ENCODE measurements around the gene GOPC.

GOPC gene

DNA sequence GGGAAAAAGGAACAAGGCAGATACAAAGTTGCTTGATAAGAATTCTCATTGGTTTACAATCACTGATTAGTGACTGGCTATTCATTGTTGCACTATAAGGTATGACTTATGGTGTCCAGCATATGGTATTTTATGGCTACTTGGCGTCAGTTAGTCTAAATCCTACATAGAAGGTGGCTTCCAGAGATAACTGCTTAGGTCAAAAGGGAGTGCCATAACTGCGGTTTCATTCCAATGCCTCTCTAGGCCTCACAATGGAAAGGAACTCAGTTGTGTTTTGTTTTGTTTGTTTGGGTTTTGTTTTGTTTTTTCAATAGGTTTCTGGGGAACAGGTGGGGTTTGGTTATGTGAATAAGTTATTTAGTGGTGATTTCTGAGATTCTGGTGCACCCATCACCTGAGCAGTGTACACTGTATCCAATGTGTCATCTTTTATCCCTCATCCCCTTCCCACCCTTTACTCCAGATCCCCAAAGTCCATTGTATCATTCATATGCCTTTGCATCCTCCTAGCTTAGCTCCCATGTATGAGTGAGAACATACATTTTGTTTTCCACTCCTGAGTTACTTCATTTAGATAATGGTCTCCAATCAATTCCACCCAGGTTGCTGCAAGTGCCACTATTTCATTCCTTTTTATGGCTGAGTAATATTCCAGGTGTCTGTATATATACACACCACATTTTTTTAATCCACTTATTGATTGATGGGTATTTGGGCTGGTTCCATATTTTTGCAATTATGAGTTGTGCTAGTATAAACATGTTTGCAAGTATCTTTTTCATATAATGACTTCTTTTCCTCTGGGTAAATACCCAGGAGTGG is 7.0 kb downstream of the GOPC start:
- DNase-seq: no peak

DNA sequence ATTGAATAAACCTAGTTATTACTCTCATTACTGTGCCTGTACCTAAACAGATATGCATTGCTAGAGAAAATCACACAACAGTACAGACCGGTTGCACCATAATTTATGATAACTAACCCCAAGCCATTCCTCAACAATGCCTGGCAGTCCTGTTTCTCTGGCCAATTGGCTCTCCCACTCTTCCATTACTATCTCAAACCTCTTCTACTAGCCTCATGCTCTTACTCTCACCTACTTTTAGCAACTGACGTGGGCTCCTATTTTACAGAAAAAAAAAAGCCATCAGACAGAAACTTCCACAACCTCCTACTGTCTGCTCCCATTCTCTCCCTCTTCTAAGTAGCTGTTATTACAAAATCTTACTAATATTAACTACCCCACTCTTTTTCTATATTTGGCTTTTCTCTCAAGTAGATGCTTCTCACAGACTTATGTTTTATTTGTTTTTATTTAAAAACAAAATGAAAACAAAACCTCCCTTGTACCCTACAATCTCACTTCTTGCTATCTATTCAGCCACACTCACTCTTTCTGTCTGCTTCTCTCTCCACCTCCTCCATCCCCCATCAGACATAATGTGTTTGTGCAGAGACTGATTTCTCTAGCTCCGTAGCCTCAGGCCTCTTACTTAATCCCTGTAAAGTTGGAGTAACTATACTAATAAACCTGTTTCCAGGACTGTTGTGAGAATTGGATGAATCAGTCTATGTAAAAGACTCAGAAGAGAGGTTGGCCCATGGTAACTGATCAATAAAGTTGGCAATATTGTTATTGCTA is 9.1 kb downstream of the GOPC start:
- no peak for DNase-seq

DNA sequence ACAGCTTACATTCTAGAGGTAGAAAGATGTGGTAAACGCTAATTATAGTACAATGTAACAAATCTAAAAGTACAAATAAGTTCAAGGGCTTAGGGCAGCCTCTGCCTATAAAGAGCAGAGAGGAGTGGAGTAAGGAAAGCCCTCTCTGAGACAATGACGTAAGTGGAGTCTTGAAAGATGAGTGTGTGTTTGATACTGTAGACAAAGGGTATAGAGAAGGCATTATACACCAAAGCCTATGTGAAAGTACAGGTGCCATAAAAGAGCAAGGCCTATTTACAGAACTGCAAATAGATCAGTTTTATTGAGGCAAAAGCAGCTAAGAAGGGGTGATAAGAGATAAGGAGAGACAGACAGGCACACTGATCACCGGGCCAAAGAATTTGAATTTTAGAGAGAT is 10.9 kb downstream of the GOPC start:
- DNase-seq: no peak

DNA sequence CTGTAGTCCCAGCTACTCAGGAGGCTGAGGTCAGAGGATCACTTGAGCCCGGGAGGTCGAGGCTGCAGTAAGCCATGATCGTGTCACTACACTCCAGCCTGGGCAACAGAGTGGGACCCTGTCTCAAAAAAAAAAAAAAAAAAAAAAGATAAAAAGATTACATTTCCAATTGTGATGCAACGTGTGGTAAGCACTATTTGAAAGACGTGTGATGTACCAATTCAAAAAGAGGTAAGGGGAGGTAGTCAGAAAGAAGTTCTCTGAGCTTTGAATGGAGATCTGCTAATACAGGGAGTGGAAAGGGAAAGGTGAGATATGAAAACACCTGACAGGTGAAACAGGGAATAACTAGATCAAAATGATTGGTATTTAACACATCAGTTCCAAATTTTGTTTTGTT is 11.9 kb downstream of the GOPC start:
- DNase-seq: no peak

DNA sequence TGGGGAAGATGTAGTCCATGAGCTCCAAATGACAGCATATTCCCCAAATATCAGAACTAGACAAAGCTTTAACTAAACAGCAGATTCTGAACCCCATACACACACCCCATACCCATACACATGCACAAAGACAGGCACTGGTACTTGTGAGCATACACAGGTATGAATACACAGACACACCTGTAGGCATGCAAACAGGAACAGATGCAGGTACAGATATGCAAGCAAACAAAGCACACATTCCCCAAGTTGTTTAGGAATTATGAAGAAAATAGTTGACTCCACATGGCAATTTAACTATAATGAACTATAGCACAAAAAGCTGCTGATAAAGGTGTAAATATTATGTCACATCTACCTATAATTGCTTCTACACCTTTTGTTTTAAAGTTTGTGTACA is 16.7 kb downstream of the GOPC start:
- DNase-seq: no peak

DNA sequence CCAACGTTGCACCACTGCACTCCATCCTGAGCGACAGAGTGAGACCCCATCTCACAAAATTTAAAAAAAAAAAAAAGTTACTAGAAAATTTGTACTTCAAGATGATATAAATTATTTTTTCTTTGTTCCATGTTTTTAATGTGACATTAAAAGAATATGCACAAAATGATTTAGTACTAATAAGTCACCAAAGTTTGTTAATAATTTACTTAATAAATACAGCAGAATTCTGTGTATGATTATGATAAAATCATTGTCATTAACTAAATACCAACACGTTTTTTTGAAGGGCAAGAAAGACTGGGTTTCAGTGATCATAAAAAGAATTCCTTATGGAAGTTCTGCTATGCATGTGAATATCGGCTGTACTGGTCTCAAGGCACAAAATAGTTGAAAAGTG is 28.1 kb downstream of the GOPC start:
- no peak for DNase-seq

DNA sequence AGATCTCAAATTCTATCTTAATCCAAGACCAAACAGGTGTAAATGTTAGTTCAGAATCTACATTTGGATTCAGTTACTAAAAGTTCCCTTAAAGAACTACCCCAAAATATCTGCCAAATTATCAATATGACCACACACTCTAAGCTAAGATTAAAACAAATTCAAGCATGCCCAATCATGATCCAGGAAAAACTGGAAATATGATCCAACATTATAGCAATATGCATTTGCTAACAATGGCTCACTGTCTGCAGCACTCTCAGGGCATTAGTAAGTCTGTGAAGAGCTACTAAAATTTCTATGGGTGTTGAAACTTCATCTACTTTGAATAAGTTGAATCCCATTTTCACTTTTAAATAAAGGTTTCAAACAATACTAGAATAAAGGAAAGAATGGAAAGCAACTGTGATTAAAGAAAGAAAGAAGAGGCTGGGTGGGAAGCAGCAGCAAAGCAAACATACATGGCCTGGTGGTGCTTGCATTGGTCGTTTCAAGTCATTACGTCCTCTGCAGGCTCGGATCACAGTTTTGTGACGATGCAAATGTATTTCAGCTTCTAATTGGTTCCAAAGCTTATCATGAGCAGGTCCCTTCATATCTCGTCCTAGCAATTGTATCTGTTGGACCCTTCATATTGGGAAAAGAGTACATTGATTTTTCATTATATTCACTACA is 29.2 kb downstream of the GOPC start:
- no peak for DNase-seq

DNA sequence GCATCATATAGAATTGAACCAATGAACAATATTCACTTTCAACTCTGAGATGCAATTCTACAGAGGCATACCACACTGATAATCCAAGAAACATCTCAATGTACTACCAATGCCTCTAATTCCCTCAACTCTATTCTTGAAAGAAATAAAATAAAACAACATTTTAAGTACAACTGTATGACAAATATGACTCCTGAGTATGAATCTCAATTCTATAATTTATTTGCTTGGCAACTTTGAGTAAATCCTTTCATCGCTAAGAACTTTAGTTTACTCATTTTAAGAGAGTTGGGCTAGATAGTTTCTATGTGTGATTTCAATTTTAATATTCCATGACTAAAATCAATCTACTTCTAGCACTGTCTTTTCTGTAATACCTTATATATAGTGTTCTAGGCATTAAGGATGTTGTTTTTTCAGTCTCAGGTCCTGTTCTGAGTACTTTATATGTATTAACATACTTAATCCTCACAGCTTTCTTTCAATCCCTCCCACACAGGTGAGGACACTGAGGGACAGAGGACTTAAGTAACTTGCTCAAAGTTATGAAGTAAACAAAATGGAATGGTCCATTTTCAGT is 33.4 kb downstream of the GOPC start:
- no peak for DNase-seq

DNA sequence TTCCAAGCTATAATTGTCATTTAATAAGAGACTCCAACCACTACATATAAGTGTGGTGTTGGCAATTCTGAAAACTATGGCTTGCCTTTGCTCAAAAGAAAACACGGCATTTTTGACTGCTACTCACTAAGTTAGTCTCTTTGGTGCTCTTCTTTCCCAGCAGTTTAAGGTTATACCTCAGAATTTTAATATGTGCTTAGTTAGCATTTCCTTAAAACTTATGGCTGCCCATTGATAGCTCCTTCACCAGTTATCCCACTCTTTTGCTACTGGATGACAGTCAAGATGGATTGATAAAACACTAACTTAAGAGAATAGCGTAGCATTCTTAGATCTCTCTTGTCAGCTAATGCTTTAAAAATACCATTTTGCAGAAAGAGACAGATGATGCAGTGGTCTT is 34.1 kb downstream of the GOPC start:
- DNase-seq: no peak

DNA sequence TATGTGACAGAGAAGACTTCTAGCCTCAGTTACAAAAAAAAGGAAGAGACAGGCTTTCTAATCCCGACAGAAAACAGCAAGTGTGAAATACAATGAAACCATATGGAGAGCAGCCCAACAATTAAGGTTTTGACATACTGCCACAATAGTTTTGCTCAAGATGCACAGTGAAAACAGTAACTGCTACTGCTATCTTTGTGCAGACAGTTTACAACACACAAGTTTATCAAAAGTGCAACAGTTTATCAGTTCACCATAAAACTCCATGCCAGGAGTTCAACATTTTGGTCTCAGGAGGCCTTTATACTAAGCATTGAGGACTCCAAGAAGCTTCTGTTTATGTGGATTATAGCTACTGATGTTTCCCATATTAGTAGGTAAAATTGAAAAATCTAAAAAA is 37.6 kb downstream of the GOPC start:
- DNase-seq: no peak

DNA sequence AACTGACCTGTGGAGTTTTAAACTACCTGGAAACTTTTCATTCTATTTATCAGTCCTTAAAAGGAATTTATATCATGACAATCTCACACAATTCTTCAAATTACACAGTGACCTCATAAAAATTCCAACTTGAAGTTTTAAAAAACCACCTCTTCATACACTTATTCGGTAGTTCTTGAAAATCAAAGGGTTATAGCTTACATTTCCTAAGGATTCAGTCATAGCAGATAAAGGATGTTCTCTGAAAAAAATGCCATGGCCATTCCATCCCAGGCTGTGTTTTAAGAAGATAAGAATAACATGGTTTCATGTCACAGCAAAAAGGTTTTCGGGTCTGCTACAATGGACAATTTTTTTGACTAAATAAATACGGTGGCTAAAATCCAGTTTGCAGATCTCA is 41.2 kb downstream of the GOPC start:
- DNase-seq: no peak

DNA sequence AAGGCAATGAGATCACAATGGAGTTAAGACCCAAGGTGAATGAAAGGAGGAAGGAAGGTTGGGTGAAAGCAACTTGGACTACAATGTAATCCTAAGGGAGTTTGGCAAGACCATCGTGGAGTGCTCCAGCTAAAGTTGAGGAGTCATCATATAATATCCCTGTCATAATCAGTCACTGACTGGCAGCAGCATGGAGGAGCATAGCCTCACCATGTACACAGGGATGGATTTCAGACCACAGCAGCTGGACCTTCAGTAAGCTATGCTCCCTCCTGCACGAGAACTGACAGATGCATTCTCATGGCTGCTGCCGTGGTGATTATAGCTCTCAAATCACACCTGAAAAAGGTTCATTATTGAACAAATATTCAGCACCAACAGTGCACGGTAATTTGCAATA is 43.0 kb downstream of the GOPC start:
- no peak for DNase-seq

DNA sequence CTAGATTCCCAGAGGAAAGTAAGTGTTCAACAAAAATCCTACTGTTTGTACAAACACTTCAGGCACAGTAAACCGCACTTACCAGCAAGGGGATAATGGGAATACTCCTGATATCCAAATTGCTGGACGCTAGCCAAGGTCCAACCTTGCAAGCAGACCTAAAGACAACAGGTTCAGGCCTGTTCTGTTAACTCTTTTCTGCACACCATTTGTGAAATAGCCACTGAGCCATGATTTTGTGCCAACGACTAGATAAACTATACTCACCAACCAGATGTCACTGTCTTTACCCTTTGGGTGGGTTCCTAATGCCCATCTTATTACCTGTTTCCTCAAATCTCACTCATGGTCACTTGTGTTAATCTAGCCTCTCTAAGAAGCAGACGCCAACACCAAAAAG is 43.5 kb downstream of the GOPC start:
- DNase-seq: no peak

DNA sequence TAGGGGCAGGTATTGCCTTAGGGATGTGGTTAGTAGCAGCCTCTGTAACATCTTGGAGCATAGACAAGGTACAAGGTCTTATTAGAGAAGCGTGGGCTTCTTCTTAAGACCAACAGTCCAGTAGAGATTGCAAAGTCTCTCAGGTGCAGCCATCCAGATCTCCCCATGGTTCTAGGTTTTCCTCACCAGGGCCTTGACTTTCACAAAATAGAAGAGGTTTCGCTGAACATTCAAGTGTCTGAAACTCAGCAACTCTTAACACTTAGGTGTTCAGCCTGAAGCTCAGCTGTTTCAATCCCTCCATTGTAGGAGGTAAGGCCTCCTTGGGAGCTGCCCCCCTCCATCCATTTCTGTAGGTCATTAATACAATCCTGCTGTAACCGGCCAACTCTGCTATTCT is 44.4 kb downstream of the GOPC start:
- DNase-seq: no peak

DNA sequence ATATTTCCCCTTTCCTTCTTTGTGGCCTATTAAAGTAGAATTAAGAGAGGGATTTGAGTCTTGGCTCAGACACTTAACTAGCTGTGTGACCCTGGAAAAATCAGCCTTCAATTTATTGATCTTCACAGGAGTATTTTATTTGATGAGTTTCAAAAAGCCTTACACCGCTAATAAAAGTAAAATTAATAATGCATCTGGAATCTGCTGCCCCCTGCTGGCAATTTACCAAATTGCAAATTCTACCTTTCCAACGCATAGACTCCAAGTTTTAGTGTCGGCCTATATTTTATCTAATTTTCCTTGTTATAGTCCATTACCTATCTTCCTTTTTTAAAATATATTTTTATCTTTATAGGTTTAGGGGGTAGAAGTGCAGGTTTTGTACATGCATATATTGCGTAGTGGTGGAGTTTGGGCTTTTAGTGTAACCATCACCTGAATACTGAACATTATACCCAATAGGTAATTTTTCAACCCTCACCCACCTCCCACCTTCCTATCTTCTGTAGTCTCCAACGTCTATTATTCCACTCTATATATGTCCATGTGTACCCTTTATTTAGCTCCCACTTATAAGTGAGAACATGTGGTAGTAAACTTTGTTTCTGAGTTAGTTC is 46.3 kb downstream of the GOPC start:
- no peak for DNase-seq

DNA sequence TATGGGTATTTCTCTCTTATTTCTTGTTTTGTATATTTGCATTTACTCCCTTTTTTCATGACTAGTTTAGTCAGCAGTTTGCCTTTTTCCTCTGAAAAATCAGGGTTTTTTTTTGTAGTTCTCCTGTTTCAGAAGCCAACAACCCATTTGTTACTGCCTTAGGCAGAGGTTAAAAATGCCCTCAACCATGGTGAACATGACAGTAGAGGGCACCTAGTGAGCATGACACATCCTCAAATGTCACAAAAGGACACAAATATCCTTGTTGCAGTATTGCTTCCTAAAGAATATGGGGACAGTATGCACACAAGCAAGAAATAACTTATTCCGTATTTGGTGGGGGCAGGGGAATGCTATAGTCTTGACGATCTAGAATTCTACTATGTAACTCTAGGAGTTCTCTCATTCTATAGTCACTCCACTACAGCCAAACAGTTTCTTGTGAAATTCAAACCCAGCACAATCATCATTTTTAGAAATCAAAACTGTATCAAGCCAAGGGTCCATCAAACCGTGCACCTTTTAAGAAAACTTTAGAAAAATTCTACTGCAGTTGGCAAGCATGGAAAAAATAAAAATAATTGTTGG is 47.0 kb downstream of the GOPC start:
- no peak for DNase-seq

DNA sequence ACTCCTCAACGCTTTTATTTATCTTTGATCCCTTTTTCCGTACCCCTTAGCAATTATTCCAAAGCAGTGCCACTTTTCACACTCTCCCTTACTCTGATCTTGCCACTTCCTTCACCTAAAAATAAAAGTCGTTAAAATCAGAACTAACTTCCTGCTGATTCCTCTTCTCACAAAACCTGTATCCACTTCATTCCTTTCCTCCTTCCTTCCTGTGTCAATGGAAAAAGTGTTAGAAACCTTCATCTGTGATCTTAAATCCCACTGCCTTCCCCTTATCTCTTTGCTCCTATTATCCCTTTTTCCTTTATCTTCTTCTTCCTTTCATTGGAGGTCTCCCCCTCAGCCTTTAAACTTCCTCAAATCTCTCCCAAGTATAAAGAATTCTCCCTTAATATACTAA is 49.2 kb downstream of the GOPC start:
- DNase-seq: no peak

DNA sequence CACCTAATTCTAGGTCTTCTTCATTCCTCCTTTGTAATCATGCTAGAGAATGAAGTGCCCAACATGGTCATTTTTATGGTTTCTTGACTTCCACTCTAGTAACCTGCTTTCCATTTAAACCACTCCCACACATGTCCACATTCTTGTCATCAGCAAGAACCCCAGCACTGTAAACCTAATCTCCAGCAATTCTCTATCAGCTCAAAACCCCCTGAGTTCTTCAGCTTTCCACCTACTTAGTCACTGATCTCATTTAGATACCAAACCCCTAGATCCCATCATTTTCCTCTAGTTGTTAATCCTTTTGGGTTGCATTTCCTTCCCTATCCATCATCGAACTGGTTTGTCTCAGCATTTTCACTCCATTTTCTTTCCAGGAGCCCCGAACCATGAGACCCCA is 49.7 kb downstream of the GOPC start:
- DNase-seq: no peak

DNA sequence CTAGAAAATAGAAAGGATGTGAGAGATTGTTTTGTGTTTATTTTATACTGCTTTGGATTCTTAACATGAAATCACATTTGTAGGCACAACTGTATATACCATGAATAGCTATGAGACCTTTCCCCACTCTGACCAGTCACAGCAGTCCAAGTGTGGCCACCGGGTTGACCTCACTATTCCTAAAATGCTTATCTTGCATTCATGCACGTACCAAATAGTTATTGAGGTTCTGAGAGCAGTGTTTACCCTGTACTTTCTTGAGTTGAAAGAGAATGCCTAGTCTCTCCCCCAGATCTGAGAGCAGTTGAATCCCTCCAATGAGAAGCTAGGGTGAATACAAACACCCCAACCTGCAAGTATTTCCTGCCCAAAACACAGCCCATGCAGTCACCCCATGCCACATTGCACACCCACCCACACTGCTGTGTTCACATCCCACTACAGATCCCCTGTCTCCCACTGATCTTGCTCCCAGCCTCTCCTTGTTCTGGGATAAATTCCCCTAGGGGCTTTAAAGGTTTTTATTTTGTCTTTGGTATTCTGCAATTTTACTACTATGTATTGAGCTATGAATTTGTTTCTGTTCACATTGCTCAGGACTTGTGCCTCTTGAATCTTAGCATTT is 51.6 kb downstream of the GOPC start:
- DNase-seq: no peak

DNA sequence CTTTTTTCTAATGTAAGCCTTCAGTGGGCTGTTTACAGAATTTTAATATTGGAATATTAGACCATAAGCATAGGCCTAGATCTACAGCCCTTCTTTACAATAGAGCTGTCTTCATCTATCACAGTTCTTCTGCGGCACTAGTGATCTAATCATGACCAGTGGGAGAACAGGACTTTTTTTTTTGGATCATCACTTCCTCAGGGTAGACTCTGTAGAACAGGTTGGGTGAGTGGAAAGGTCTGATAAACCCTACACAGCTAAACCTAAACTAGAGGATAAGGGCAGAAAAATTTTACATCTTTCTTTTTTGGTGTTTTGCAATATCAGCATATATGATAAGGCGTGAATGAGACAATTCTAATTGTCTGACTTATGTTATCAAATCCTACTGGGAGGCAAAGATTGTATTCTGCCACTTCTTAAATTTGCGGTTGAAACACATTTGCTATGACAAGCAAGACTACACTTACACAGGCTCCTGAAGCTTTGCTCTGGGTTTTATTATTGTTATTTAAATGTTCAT is 52.2 kb downstream of the GOPC start:
- no peak for DNase-seq

DNA sequence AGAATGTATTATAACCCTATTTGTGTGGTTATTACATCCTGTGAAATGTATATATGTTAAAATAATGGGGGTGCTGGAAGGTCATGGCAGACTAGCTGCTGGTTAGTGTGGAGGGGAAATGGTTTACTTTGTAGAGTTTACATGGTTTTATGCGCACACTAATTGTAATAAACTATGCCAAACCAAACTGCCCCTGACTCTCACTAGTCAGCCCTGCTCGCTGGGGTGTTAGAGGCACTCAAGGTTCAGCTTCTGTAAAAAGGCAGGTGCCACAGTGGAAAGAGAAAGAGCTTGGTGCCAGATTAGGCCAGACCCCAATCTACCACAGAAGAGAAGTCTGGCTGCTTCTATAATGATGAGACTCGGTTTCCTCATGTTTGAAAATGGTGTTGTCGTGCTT is 52.7 kb downstream of the GOPC start:
- no peak for DNase-seq

DNA sequence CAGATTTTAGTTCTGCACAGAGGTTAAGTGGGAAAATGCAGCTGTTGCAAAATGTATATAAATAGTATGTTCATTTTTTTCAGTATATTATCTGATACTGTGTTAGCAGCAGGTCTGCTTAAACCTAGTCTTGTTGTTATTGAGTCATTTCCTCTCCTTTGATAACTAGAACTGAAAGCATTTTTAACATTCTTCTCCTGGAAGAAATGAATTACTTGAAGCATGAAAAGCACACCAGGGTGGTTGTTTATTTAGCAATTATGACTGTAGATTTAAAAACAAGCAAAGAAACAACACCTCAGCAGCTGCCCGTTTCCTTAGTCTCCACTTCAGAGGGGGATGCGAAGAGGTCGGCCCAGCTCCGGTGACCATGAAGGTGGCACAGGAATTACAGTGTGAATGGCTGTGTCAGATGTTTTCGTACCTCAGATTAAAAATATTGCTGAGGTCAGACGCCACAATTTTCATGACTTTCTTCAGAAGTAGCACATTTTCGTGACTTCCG is 53.5 kb downstream of the GOPC start:
- DNase-seq: no peak
